AG10803 (cell line): ENCODE data around the gene FREM2.

Source experiments
- DNase-seq: peaks from one replicate; pipeline ENCODE4 v3.0.0; 2010; ENCODE audit warnings: low read depth
- H3K4me3 ChIP-seq: 2 replicates; pipeline ENCODE4 v1.5.1; 2011; ENCODE audit warnings: mild to moderate bottlenecking, low read length, control low read depth
- CTCF ChIP-seq: conservative IDR thresholded peaks from 2 replicates; pipeline ENCODE4 v1.5.1; 2011; ENCODE audit warnings: mild to moderate bottlenecking, low read length, control low read depth, inconsistent platforms

FREM2 gene

GRCh38 chr13:38848360-38848759 lies 161.5 kb downstream of the FREM2 start:
- TF ChIP-seq CTCF: no peak
- no peak for DNase-seq

DNA sequence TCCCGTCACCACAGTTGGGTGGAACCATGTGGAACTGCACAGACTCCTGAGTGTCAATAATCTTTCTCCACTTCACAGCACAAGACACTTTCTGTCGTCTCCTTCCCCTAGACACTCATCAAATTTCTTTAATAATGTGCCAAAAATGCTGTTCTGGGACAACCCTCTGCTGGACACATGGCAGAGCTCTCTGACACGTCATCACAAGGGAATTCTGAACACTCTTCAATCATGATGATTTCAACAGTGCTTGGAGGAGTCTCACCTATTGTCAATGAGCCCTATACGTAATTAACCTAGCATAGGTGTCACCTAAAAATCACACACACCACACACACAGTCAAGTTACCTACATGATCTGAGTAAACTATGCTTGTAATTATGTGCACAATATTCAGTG lies 162.4 kb downstream of the FREM2 start:
- DNase-seq: no peak
- H3K4me3 ChIP-seq: no peak overlapping the region
- no peak for TF ChIP-seq CTCF

More at GRCh38 chr13:38848360-38848759, 161.5 kb downstream of the FREM2 start:
- H3K4me3 ChIP-seq: no peak overlapping the region

- no peak overlapping the region for H3K4me3 ChIP-seq
- no peak for DNase-seq
- no peak for TF ChIP-seq CTCF
Measured at GRCh38 chr13:38850868-38851626, 164.2 kb downstream of the FREM2 start.

GRCh38 chr13:38854226-38854625 lies 167.3 kb downstream of the FREM2 start:
- TF ChIP-seq CTCF: no peak
- no peak for DNase-seq
- no peak overlapping the region for H3K4me3 ChIP-seq

- no peak for DNase-seq
- TF ChIP-seq CTCF: no peak
- no peak overlapping the region for H3K4me3 ChIP-seq
Measured at GRCh38 chr13:38856065-38856464, 169.2 kb downstream of the FREM2 start.

- H3K4me3 ChIP-seq: no peak overlapping the region
- no peak for TF ChIP-seq CTCF
- DNase-seq: no peak
Measured at GRCh38 chr13:38862443-38862842, 175.6 kb downstream of the FREM2 start.

GRCh38 chr13:38863536-38863935 lies 176.7 kb downstream of the FREM2 start:
- no peak overlapping the region for H3K4me3 ChIP-seq
- TF ChIP-seq CTCF: no peak
- DNase-seq: no peak
